ENCODE results near the gene HLA-DRB5.
"Not testable (repeated sequence)": the region's sequence is repeated elsewhere in the genome, so short reads cannot be mapped to it uniquely, and the experiment has no call there.

HLA-DRB5 gene

DNA sequence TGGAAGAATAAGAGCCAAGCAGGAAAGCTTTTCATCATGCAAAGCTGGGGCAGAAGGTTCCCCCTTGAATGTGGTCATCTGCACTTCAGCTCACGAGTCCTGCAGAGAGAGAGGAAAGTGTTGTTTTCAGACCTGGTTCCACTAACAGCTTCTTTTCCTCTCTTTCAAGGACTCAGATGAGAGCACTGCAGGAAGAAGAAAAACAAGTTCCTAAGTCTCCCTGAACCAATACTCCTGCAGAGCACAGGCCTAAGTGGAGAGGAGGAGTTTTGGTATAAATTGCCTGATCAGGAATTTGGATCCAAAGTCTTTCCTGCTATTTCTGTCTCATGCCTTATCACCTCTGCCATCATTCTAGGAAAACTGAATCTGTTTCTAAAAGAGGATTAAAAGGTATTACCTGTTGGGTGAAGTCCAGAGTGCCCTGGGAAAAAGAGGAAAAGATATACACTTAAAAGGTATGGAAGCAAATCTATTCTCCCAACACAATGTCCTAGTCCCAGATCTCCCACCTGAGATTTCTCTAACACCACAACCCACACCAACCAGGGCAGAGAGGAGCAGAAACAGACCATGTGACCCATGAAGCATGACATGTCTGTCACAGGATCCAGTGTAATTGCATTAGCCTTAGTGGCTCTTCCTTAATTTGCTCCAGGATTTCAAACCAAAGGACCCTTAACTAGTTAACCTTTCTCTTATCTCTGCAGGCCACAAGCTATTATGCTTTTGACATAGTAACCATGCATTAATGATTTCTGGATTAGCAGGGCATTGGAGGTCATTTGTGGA, 12.2 kb downstream of the HLA-DRB5 start:
- no peak overlapping the region for H3K4me3 ChIP-seq (ENCODE audit: insufficient read depth, low read depth, low read length)
- H3K27ac ChIP-seq (ENCODE audit: insufficient read depth, low read depth, low read length, poor library complexity, severe bottlenecking): no peak overlapping the region
- no peaks in the 10 kb centered on the region for H3K9me3 ChIP-seq (ENCODE audit: control insufficient read depth, low read length)
- WGBS, 2 experiments: 64 to 78% methylated on average over 1 of the region's 1 CpG
- H3K27me3 ChIP-seq (ENCODE audit: control insufficient read depth, insufficient read depth, low read length, poor library complexity, severe bottlenecking): peaks cover 17% of the 10 kb centered on the region
- H3K36me3 ChIP-seq (ENCODE audit: control insufficient read depth, insufficient read depth, low read length): no peaks in the 10 kb centered on the region
- H3K4me1 ChIP-seq (ENCODE audit: control insufficient read depth, insufficient read depth, low read length): no peaks in the 10 kb centered on the region

DNA sequence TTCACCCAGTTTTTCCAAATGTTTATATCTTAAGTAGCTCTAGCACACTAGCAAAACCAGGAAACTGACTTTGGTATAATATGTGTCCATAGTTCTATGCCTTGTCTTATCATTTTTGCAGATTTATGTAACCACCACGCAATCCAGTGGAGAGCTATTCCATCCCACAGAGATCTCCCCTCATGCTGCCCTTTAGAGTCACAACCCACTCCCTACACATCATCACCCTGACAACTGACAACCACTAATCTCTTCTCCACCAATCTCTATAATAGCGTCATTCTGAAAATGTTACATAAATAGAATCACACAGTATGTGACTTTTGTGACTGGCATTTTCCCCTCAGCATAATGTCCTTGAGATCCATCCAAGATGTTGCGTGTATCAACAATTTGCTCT, 29.1 kb downstream of the HLA-DRB5 start:
- Histone ChIP-seq H3K4me1 (ENCODE audit: control insufficient read depth, insufficient read depth, low read length) (no peaks in the 10 kb centered on the region), H3K27me3 (ENCODE audit: control insufficient read depth, insufficient read depth, low read length, poor library complexity, severe bottlenecking) (no peaks in the 10 kb centered on the region), H3K36me3 (ENCODE audit: control insufficient read depth, insufficient read depth, low read length) (no peaks in the 10 kb centered on the region), H3K4me3 (ENCODE audit: insufficient read depth, low read depth, low read length) (no peak overlapping the region), H3K9me3 (ENCODE audit: control insufficient read depth, low read length) (no peaks in the 10 kb centered on the region), H3K27ac (ENCODE audit: insufficient read depth, low read depth, low read length, poor library complexity, severe bottlenecking) (no peak overlapping the region)
- WGBS, 2 experiments: 53 to 57% methylated on average over 3 of the region's 3 CpGs

GRCh38 chr6:32492351-32492750, 37.7 kb downstream of the HLA-DRB5 start:
- Histone ChIP-seq H3K36me3 (ENCODE audit: control insufficient read depth, insufficient read depth, low read length) (no peaks in the 10 kb centered on the region), H3K4me3 (ENCODE audit: insufficient read depth, low read depth, low read length) (no peak overlapping the region), H3K4me1 (ENCODE audit: control insufficient read depth, insufficient read depth, low read length) (no peaks in the 10 kb centered on the region), H3K9me3 (ENCODE audit: control insufficient read depth, low read length) (no peaks in the 10 kb centered on the region), H3K27ac (ENCODE audit: insufficient read depth, low read depth, low read length, poor library complexity, severe bottlenecking) (no peak overlapping the region), H3K27me3 (ENCODE audit: control insufficient read depth, insufficient read depth, low read length, poor library complexity, severe bottlenecking) (no peaks in the 10 kb centered on the region)

- Histone ChIP-seq H3K27me3 (ENCODE audit: control insufficient read depth, insufficient read depth, low read length, poor library complexity, severe bottlenecking) (no peaks in the 10 kb centered on the region), H3K27ac (ENCODE audit: insufficient read depth, low read depth, low read length, poor library complexity, severe bottlenecking) (no peak overlapping the region), H3K9me3 (ENCODE audit: control insufficient read depth, low read length) (no peaks in the 10 kb centered on the region), H3K4me1 (ENCODE audit: control insufficient read depth, insufficient read depth, low read length) (no peaks in the 10 kb centered on the region), H3K4me3 (ENCODE audit: insufficient read depth, low read depth, low read length) (no peak overlapping the region), H3K36me3 (ENCODE audit: control insufficient read depth, insufficient read depth, low read length) (no peaks in the 10 kb centered on the region)
- no CpG with 5 or more reads among the region's 1 CpG for WGBS, 2 experiments
Measured at GRCh38 chr6:32491700-32492099, 38.4 kb downstream of the HLA-DRB5 start.

- Histone ChIP-seq H3K4me3 (ENCODE audit: insufficient read depth, low read depth, low read length) (no peak overlapping the region), H3K9me3 (ENCODE audit: control insufficient read depth, low read length) (no peaks in the 10 kb centered on the region), H3K27ac (ENCODE audit: insufficient read depth, low read depth, low read length, poor library complexity, severe bottlenecking) (no peak overlapping the region), H3K4me1 (ENCODE audit: control insufficient read depth, insufficient read depth, low read length) (no peaks in the 10 kb centered on the region), H3K27me3 (ENCODE audit: control insufficient read depth, insufficient read depth, low read length, poor library complexity, severe bottlenecking) (no peaks in the 10 kb centered on the region), H3K36me3 (ENCODE audit: control insufficient read depth, insufficient read depth, low read length) (no peaks in the 10 kb centered on the region)
- 63 to 65% methylated on average over 1 of the region's 1 CpG for WGBS, 2 experiments
Measured at GRCh38 chr6:32488083-32488482, 42.0 kb downstream of the HLA-DRB5 start.

DNA sequence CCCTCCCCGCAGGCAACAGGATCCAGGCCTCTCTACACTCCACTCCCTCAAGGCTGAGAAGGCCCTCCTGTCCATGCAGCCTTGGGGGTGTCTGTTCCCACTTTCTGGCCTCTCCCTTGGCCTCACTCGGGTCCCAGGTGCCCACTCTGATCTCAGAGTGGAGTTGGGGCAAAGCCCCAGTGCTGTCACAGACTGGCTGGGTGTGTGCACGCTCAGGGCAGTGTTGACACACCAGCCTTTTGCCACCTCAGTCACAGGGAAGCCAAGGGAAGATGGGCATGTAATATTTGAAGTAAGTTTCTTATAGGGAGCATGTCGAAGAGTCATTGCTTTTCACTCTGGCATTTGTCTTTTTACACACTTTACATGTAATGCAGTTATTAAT, 45.5 kb downstream of the HLA-DRB5 start:
- Histone ChIP-seq H3K36me3 (ENCODE audit: control insufficient read depth, insufficient read depth, low read length) (no peaks in the 10 kb centered on the region), H3K27me3 (ENCODE audit: control insufficient read depth, insufficient read depth, low read length, poor library complexity, severe bottlenecking) (no peaks in the 10 kb centered on the region), H3K27ac (ENCODE audit: insufficient read depth, low read depth, low read length, poor library complexity, severe bottlenecking) (no peak overlapping the region), H3K9me3 (ENCODE audit: control insufficient read depth, low read length) (no peaks in the 10 kb centered on the region), H3K4me1 (ENCODE audit: control insufficient read depth, insufficient read depth, low read length) (no peaks in the 10 kb centered on the region), H3K4me3 (ENCODE audit: insufficient read depth, low read depth, low read length) (no peak overlapping the region)
- 61 to 63% methylated on average over 3 to 4 of the region's 4 CpGs for WGBS, 2 experiments

GRCh38 chr6:32483968-32484613, 46.0 kb downstream of the HLA-DRB5 start:
- Histone ChIP-seq H3K27ac (ENCODE audit: insufficient read depth, low read depth, low read length, poor library complexity, severe bottlenecking) (no peak overlapping the region), H3K4me3 (ENCODE audit: insufficient read depth, low read depth, low read length) (no peak overlapping the region), H3K36me3 (ENCODE audit: control insufficient read depth, insufficient read depth, low read length) (no peaks in the 10 kb centered on the region), H3K27me3 (ENCODE audit: control insufficient read depth, insufficient read depth, low read length, poor library complexity, severe bottlenecking) (no peaks in the 10 kb centered on the region), H3K4me1 (ENCODE audit: control insufficient read depth, insufficient read depth, low read length) (no peaks in the 10 kb centered on the region), H3K9me3 (ENCODE audit: control insufficient read depth, low read length) (no peaks in the 10 kb centered on the region)
- WGBS, 2 experiments: 78 to 81% methylated on average over 26 of the region's 26 CpGs

- Histone ChIP-seq H3K36me3 (ENCODE audit: control insufficient read depth, insufficient read depth, low read length) (no peaks in the 10 kb centered on the region), H3K4me1 (ENCODE audit: control insufficient read depth, insufficient read depth, low read length) (no peaks in the 10 kb centered on the region), H3K4me3 (ENCODE audit: insufficient read depth, low read depth, low read length) (no peak overlapping the region), H3K27me3 (ENCODE audit: control insufficient read depth, insufficient read depth, low read length, poor library complexity, severe bottlenecking) (no peaks in the 10 kb centered on the region), H3K27ac (ENCODE audit: insufficient read depth, low read depth, low read length, poor library complexity, severe bottlenecking) (no peak overlapping the region), H3K9me3 (ENCODE audit: control insufficient read depth, low read length) (no peaks in the 10 kb centered on the region)
- 83 to 85% methylated on average over 13 of the region's 13 CpGs for WGBS, 2 experiments
Measured at GRCh38 chr6:32475392-32476206, 54.5 kb downstream of the HLA-DRB5 start.

DNA sequence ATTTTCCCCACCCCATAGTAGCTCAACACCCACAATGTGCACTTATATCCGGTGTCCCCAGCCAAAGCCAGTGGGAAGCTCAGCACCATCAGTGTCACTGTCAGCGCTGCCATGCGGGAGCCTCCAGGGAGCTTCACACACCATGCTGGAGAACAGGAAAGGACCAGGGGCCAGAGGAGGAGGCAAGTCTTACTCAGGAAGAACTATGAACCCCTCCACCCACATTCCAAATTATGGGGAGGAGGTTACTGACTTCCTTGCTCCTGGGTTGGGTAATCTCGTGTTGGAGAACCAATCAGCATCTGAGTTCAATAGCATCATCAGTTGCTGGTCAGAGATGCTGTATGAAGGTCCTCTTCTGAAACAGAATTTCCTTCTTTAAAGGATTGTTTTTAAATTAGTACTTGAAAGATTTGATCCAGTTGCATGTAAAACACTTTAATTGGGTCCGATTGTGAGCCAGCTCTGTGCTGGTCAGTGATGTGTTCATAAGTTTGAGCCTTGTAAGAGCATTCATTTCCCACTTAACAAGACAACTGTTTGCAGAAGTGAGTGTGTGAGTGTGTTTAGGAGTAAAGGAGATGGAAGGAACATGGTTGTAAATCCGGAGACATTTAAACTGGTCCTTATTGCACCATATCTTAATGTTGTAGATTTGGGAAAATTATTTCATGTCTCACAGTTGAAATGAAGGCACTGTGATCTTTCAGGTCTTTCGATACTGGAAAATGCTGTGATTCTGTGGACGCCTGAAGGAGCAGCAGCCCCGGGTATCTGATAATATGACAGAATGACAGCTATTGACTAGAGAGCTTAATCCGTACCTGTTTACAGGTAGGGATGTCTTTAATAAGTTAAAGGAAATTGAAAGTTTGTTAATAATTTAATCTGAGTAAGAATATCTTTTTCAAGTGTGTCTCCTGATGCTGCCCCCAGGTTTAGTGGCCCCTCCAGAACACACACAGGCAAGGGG, 56.4 kb downstream of the HLA-DRB5 start:
- H3K4me1 ChIP-seq (ENCODE audit: control insufficient read depth, insufficient read depth, low read length); H3K36me3 ChIP-seq (ENCODE audit: control insufficient read depth, insufficient read depth, low read length); H3K27ac ChIP-seq (ENCODE audit: insufficient read depth, low read depth, low read length, poor library complexity, severe bottlenecking); H3K4me3 ChIP-seq (ENCODE audit: insufficient read depth, low read depth, low read length); H3K9me3 ChIP-seq (ENCODE audit: control insufficient read depth, low read length); H3K27me3 ChIP-seq (ENCODE audit: control insufficient read depth, insufficient read depth, low read length, poor library complexity, severe bottlenecking): not testable (repeated sequence)
- WGBS, 2 experiments: 77 to 78% methylated on average over 10 of the region's 10 CpGs

Measured in ectodermal cell (in vitro differentiated cells).